Liver (tissue), 9 donors: Measurements from ENCODE around the gene SLMAP. TPM values are rescaled to one million over a fixed set of nuclear protein-coding genes. Genes with fewer than 3 reads are reported as not detected.

Experiments used
- DNase-seq: peaks from one replicate; pipeline ENCODE4 v3.0.0-alpha.2; 2017; ENCODE audit warnings: low spot score
- H3K27ac ChIP-seq, 2 donors: one replicate each; pipeline ENCODE4 v1.7.0; 2013; ENCODE audit warnings: inconsistent platforms in 2 of 2, low read length in 2 of 2, control low read depth in 1 of 2, low read depth in 1 of 2, mild to moderate bottlenecking in 1 of 2
- H3K27me3 ChIP-seq, 4 donors: one replicate each; pipeline versions ENCODE4 v1.6.1 to v1.7.0; 2013; ENCODE audit warnings: low read length in 3 of 4, inconsistent platforms in 1 of 4, mild to moderate bottlenecking in 1 of 4, moderate library complexity in 1 of 4; ENCODE audit not compliant: control insufficient read depth in 4 of 4, insufficient read depth in 4 of 4
- H3K36me3 ChIP-seq, 4 donors: one replicate each; pipeline versions ENCODE4 v1.6.1 to v1.7.0; 2013; ENCODE audit warnings: low read length in 3 of 4, mild to moderate bottlenecking in 3 of 4, low read depth in 1 of 4, moderate library complexity in 1 of 4; ENCODE audit not compliant: control insufficient read depth in 4 of 4, insufficient read depth in 3 of 4
- H3K4me1 ChIP-seq, 4 donors: one replicate each; pipeline versions ENCODE4 v1.6.1 to v1.7.0; 2013; ENCODE audit warnings: low read length in 3 of 4, mild to moderate bottlenecking in 3 of 4, moderate library complexity in 1 of 4; ENCODE audit not compliant: control insufficient read depth in 4 of 4, insufficient read depth in 4 of 4
- H3K4me3 ChIP-seq, 3 donors: one replicate each; pipeline versions ENCODE4 v1.6.1 to v1.7.0; 2013; ENCODE audit warnings: low read length in 3 of 3, control low read depth in 1 of 3, low read depth in 1 of 3, mild to moderate bottlenecking in 1 of 3
- H3K9ac ChIP-seq, 2 donors: one replicate each; pipeline ENCODE4 v1.7.0; 2013; ENCODE audit warnings: low read length in 2 of 2, mild to moderate bottlenecking in 2 of 2, moderate library complexity in 2 of 2, control low read depth in 1 of 2, low read depth in 1 of 2
- H3K9me3 ChIP-seq, 4 donors: one replicate each; pipeline versions ENCODE4 v1.6.1 to v1.7.0; 2013; ENCODE audit warnings: low read length in 3 of 4; ENCODE audit not compliant: control insufficient read depth in 4 of 4
- EGR1 ChIP-seq, 2 donors: IDR thresholded peaks; 2 replicates each; pipeline ENCODE4 v1.6.1; 2016 to 2018; ENCODE audit warnings: antibody characterized with exemption in 2 of 2, low read depth in 2 of 2
- FOXA1 ChIP-seq: IDR thresholded peaks from 2 replicates; pipeline ENCODE4 v1.6.1; 2016; ENCODE audit warnings: antibody characterized with exemption
- FOXA2 ChIP-seq: IDR thresholded peaks from 2 replicates; pipeline ENCODE4 v1.6.1; 2016; ENCODE audit warnings: antibody characterized with exemption
- GABPA ChIP-seq, 2 donors: IDR thresholded peaks in 1 of 2; conservative IDR thresholded peaks in 1 of 2; 2 replicates each; pipeline ENCODE4 v1.6.1; 2016; ENCODE audit warnings: antibody characterized with exemption in 2 of 2, mild to moderate bottlenecking in 1 of 2, moderate library complexity in 1 of 2
- HNF4A ChIP-seq, 2 donors: conservative IDR thresholded peaks; 2 replicates each; pipeline ENCODE4 v1.6.1; 2016; ENCODE audit warnings: antibody characterized with exemption in 2 of 2, mild to moderate bottlenecking in 2 of 2
- HNF4G ChIP-seq: IDR thresholded peaks from 2 replicates; pipeline ENCODE4 v1.6.1; 2016; ENCODE audit warnings: antibody characterized with exemption
- JUND ChIP-seq, 2 donors: IDR thresholded peaks; 2 replicates each; pipeline ENCODE4 v1.6.1; 2016; ENCODE audit warnings: antibody characterized with exemption in 2 of 2
- NR2F2 ChIP-seq: IDR thresholded peaks from 2 replicates; pipeline ENCODE4 v1.6.1; 2016; ENCODE audit warnings: antibody characterized with exemption
- RAD21 ChIP-seq, 2 donors: IDR thresholded peaks; 2 replicates each; pipeline ENCODE4 v1.6.1; 2016; ENCODE audit warnings: antibody characterized with exemption in 2 of 2, mild to moderate bottlenecking in 2 of 2
- RXRA ChIP-seq, 2 donors: IDR thresholded peaks; 2 replicates each; pipeline ENCODE4 v1.6.1; 2017 to 2018; ENCODE audit warnings: antibody characterized with exemption in 2 of 2, mild to moderate bottlenecking in 1 of 2
- SP1 ChIP-seq: IDR thresholded peaks from 2 replicates; pipeline ENCODE4 v1.6.1; 2018; ENCODE audit warnings: antibody characterized with exemption, mild to moderate bottlenecking
- TAF1 ChIP-seq: conservative IDR thresholded peaks from 2 replicates; pipeline ENCODE4 v1.6.1; 2016; ENCODE audit warnings: antibody characterized with exemption, mild to moderate bottlenecking
- YY1 ChIP-seq: IDR thresholded peaks from 2 replicates; pipeline ENCODE4 v1.6.1; 2016; ENCODE audit warnings: antibody characterized with exemption, mild to moderate bottlenecking
- WGBS: extraction: QIAGEN DNeasy Blood & Tissue Kit; methylation state at CpG from one replicate; pipeline ENCODE4 v1.1.7; 2013; 5-methylcytosine and 5-hydroxymethylcytosine counted together
- polyA plus RNA-seq, 2 donors: library from polyadenylated mRNA; stranded (reverse) in 1 of 2; unstranded in 1 of 2; fragments of 200-250 nt in 1 of 2; fragments of >200 nt in 1 of 2; fragmentation: Nextera tagmentation in 1 of 2; extraction: Ambion mirVana in 1 of 2; gene quantifications; one replicate each; pipeline versions ENCODE4 v1.2.1 to v1.2.3, GENCODE V29; 2013 to 2015
- total RNA-seq, 2 donors: library from RNA; depleted of rRNA; stranded (reverse); fragments of >200 nt; gene quantifications; one replicate each; pipeline ENCODE4 v1.2.3, GENCODE V29; 2014
- TF ChIP-seq, protein P1 (sequence below): IDR thresholded peaks from 2 replicates; pipeline ENCODE4 v1.6.1; 2016; ENCODE audit warnings: antibody characterized with exemption
- TF ChIP-seq, protein P2 (sequence below): fragments of 150-350 bp; IDR thresholded peaks from 2 replicates; pipeline ENCODE4 v1.5.1; 2017; ENCODE audit warnings: improper control_type of control experiment, low read depth, low read length; ENCODE audit not compliant: missing input control
- TF ChIP-seq, protein P3 (sequence below): IDR thresholded peaks from 2 replicates; pipeline ENCODE4 v1.6.1; 2016; ENCODE audit warnings: antibody characterized with exemption
- TF ChIP-seq, protein P4 (sequence below): IDR thresholded peaks from 2 replicates; pipeline ENCODE4 v1.6.1; 2016; ENCODE audit warnings: antibody characterized with exemption
- TF ChIP-seq, protein P5 (sequence below): IDR thresholded peaks from 2 replicates; pipeline ENCODE4 v1.6.1; 2016; ENCODE audit warnings: antibody characterized with exemption, mild to moderate bottlenecking
- donor health status: healthy.
- donor health status: healthy.
- donor health status: healthy.
- donor health status: healthy.
- donor health status: healthy.

The SLMAP gene
- total and polyA plus RNA-seq, 4 donors, result 10.2 to 37.8 (median 19.4) TPM

DNA sequence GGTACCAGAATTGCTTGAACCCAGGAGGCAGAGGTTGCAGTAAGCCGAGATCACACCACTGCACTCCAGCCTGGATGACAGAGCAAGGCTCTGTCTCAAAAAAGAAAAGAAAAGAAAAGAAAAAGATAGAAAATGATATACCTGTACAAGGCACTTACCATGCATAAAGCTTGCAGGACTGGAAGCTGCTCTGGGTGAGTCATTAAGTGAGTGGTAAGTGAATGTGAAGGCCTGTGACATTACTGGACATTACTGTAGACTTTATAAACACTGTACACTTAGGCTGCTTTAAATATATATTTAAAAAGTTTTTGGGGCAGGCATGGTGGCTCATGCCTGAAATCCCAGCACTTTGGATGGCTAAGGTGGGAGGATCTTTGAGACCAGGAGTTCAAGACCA, 99.2 kb downstream of the SLMAP start:
- peaks cover 1 to 14% (median 4%) of the 10 kb centered on the region in 4 donors for H3K36me3 ChIP-seq
- H3K4me3 ChIP-seq, result no peak overlapping the region
- no peak overlapping the region for H3K27ac ChIP-seq
- TF ChIP-seq SP1, result no peak
- no peak for TF ChIP-seq TAF1
- TF ChIP-seq RAD21 (IDR thresholded peaks at IDR 0.05), result no peak
- no peak for TF ChIP-seq GABPA (IDR thresholded peaks at IDR 0.05 in 1 of 2, conservative IDR thresholded peaks at IDR 0.05 in 1 of 2)
- TF ChIP-seq RXRA (IDR thresholded peaks at IDR 0.05), result no peak
- no peak for TF ChIP-seq YY1
- no peak for TF ChIP-seq EGR1 (IDR thresholded peaks at IDR 0.05; ENCODE audit: low read depth in 2 of 2)
- no peak for TF ChIP-seq FOXA2
- TF ChIP-seq HNF4G, result no peak
- TF ChIP-seq, protein P1, sequence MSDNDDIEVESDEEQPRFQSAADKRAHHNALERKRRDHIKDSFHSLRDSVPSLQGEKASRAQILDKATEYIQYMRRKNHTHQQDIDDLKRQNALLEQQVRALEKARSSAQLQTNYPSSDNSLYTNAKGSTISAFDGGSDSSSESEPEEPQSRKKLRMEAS, result no peak
- TF ChIP-seq, protein P2, sequence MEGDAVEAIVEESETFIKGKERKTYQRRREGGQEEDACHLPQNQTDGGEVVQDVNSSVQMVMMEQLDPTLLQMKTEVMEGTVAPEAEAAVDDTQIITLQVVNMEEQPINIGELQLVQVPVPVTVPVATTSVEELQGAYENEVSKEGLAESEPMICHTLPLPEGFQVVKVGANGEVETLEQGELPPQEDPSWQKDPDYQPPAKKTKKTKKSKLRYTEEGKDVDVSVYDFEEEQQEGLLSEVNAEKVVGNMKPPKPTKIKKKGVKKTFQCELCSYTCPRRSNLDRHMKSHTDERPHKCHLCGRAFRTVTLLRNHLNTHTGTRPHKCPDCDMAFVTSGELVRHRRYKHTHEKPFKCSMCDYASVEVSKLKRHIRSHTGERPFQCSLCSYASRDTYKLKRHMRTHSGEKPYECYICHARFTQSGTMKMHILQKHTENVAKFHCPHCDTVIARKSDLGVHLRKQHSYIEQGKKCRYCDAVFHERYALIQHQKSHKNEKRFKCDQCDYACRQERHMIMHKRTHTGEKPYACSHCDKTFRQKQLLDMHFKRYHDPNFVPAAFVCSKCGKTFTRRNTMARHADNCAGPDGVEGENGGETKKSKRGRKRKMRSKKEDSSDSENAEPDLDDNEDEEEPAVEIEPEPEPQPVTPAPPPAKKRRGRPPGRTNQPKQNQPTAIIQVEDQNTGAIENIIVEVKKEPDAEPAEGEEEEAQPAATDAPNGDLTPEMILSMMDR, result no peak
- TF ChIP-seq JUND (IDR thresholded peaks at IDR 0.05), result no peak
- TF ChIP-seq FOXA1, result no peak
- TF ChIP-seq, protein P3, sequence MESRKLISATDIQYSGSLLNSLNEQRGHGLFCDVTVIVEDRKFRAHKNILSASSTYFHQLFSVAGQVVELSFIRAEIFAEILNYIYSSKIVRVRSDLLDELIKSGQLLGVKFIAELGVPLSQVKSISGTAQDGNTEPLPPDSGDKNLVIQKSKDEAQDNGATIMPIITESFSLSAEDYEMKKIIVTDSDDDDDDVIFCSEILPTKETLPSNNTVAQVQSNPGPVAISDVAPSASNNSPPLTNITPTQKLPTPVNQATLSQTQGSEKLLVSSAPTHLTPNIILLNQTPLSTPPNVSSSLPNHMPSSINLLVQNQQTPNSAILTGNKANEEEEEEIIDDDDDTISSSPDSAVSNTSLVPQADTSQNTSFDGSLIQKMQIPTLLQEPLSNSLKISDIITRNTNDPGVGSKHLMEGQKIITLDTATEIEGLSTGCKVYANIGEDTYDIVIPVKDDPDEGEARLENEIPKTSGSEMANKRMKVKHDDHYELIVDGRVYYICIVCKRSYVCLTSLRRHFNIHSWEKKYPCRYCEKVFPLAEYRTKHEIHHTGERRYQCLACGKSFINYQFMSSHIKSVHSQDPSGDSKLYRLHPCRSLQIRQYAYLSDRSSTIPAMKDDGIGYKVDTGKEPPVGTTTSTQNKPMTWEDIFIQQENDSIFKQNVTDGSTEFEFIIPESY, result no peak
- TF ChIP-seq HNF4A (conservative IDR thresholded peaks at IDR 0.05), result no peak
- TF ChIP-seq NR2F2, result no peak
- TF ChIP-seq, protein P4, sequence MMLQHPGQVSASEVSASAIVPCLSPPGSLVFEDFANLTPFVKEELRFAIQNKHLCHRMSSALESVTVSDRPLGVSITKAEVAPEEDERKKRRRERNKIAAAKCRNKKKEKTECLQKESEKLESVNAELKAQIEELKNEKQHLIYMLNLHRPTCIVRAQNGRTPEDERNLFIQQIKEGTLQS, result no peak
- H3K27me3 ChIP-seq, result no peaks in the 10 kb centered on the region
- no peaks in the 10 kb centered on the region for H3K4me1 ChIP-seq
- DNase-seq, result no peak
- no peaks in the 10 kb centered on the region for H3K9me3 ChIP-seq
- H3K9ac ChIP-seq, result no peak overlapping the region
- 95% methylated on average over 1 of the region's 1 CpG for WGBS

DNA sequence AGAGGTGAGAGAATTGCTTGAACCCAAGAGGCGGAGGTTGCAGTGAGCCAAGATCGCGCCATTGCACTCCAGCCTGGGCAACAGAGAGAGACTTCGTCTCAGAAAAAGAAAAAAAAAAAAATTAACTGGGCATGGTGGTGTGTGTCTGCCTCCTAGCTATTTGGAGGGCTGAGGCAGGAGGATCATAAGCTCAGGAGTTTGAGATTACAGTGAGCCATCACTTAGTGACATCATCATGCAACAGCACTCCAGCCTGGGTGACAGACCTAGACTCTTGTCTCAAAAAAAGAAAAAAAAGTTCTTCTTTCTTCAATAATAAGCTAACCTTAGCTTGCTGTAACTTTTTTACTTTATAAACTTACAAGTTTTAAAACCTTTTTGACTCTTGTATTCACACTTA, 99.8 kb downstream of the SLMAP start:
- Histone ChIP-seq H3K4me1 (no peaks in the 10 kb centered on the region), H3K9me3 (no peaks in the 10 kb centered on the region), H3K4me3 (no peak overlapping the region), H3K27ac (no peak overlapping the region), H3K27me3 (no peaks in the 10 kb centered on the region), H3K9ac (no peak overlapping the region), H3K36me3 (peaks cover 3 to 18% (median 6%) of the 10 kb centered on the region in 4 donors)
- no peak for DNase-seq
- TF ChIP-seq EGR1 (IDR thresholded peaks at IDR 0.05; ENCODE audit: low read depth in 2 of 2) (no peak), NR2F2 (no peak), SP1 (no peak), TAF1 (no peak), FOXA1 (no peak)
- TF ChIP-seq, protein P3, result no peak
- TF ChIP-seq, protein P5, sequence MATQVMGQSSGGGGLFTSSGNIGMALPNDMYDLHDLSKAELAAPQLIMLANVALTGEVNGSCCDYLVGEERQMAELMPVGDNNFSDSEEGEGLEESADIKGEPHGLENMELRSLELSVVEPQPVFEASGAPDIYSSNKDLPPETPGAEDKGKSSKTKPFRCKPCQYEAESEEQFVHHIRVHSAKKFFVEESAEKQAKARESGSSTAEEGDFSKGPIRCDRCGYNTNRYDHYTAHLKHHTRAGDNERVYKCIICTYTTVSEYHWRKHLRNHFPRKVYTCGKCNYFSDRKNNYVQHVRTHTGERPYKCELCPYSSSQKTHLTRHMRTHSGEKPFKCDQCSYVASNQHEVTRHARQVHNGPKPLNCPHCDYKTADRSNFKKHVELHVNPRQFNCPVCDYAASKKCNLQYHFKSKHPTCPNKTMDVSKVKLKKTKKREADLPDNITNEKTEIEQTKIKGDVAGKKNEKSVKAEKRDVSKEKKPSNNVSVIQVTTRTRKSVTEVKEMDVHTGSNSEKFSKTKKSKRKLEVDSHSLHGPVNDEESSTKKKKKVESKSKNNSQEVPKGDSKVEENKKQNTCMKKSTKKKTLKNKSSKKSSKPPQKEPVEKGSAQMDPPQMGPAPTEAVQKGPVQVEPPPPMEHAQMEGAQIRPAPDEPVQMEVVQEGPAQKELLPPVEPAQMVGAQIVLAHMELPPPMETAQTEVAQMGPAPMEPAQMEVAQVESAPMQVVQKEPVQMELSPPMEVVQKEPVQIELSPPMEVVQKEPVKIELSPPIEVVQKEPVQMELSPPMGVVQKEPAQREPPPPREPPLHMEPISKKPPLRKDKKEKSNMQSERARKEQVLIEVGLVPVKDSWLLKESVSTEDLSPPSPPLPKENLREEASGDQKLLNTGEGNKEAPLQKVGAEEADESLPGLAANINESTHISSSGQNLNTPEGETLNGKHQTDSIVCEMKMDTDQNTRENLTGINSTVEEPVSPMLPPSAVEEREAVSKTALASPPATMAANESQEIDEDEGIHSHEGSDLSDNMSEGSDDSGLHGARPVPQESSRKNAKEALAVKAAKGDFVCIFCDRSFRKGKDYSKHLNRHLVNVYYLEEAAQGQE, result no peak
- TF ChIP-seq, protein P4, result no peak
- 93% methylated on average over 4 of the region's 4 CpGs for WGBS
